OCI-LY7 (cell line): Measurements from ENCODE around the gene SERTAD4. TPM values are rescaled to one million over a fixed set of nuclear protein-coding genes. Genes with fewer than 3 reads are reported as not detected.

Source experiments
- BruUV-seq: library from RNA; stranded (reverse); fragments of 400-500 nt; replicated peaks from 2 replicates; lab custom pipeline; 2021; lab: Mats Ljungman, UMichigan
- CTCF ChIA-PET: fragments of 300-600 bp; sonication (Branson Sonifier 250); formaldehyde crosslinking; loops from one replicate; lab custom pipeline; 2022; ENCODE audit warnings: antibody characterized with exemption; ENCODE audit not compliant: unreplicated experiment; lab: Charles Lee
- POLR2A ChIA-PET: fragments of 300-600 bp; sonication (Branson Sonifier 250); formaldehyde crosslinking; loops from one replicate; lab custom pipeline; 2022; ENCODE audit warnings: antibody characterized with exemption; lab: Charles Lee
- DNase-seq: peaks from one replicate; pipeline ENCODE4 v3.0.0-alpha.2; 2015; ENCODE audit warnings: low spot score
- H2AFZ ChIP-seq: fragments of 200-600 bp; sonication (generic), shearing (Covaris generic); 2 replicates; pipeline ENCODE4 v1.6.1; 2014; ENCODE audit warnings: mild to moderate bottlenecking, antibody characterized with exemption, low read length, moderate library complexity
- H3K27ac ChIP-seq: fragments of 200-600 bp; sonication (generic); 2 replicates; pipeline ENCODE4 v1.5.1; 2014; ENCODE audit warnings: mixed run types, low read depth, mild to moderate bottlenecking, moderate library complexity, low read length, inconsistent platforms; ENCODE audit not compliant: poor library complexity, severe bottlenecking
- H3K36me3 ChIP-seq: fragments of 200-600 bp; sonication (generic); 2 replicates; pipeline ENCODE4 v1.6.1; 2014; ENCODE audit warnings: mild to moderate bottlenecking, antibody characterized with exemption, low read length, moderate library complexity, mixed read lengths; ENCODE audit not compliant: insufficient read depth
- H3K4me1 ChIP-seq: fragments of 200-600 bp; sonication (generic); 2 replicates; pipeline ENCODE4 v1.5.1; 2014; ENCODE audit warnings: mild to moderate bottlenecking, low read length; ENCODE audit not compliant: insufficient read depth, poor library complexity, severe bottlenecking
- H3K4me2 ChIP-seq: fragments of 200-600 bp; sonication (generic); 2 replicates; pipeline ENCODE4 v1.6.1; 2014; ENCODE audit warnings: mild to moderate bottlenecking, low read length
- H3K4me3 ChIP-seq: fragments of 200-600 bp; sonication (generic); 2 replicates; pipeline ENCODE4 v1.5.1; 2014; ENCODE audit warnings: mild to moderate bottlenecking, low read depth, low read length; ENCODE audit not compliant: poor library complexity, severe bottlenecking
- H3K79me2 ChIP-seq: fragments of 200-600 bp; sonication (generic); 2 replicates; pipeline ENCODE4 v1.6.1; 2016; ENCODE audit warnings: low read depth, mild to moderate bottlenecking, low read length, moderate library complexity, mixed read lengths; ENCODE audit not compliant: insufficient read depth
- H3K9me2 ChIP-seq: fragments of 200-600 bp; sonication (generic); 2 replicates; pipeline ENCODE4 v1.6.1; 2016; ENCODE audit warnings: mild to moderate bottlenecking, low read length, mixed read lengths; ENCODE audit not compliant: insufficient read depth
- H3K9me3 ChIP-seq: fragments of 200-600 bp; sonication (generic); 2 replicates; pipeline ENCODE4 v1.6.1; 2014; ENCODE audit warnings: mild to moderate bottlenecking, mixed run types, low read length, mixed read lengths
- H4K20me1 ChIP-seq: fragments of 200-600 bp; sonication (generic); 2 replicates; pipeline ENCODE4 v1.6.1; 2014; ENCODE audit warnings: mild to moderate bottlenecking, antibody characterized with exemption, low read length, moderate library complexity, mixed read lengths; ENCODE audit not compliant: insufficient read depth
- EZH2phosphoT487 ChIP-seq: fragments of 200-600 bp; sonication (generic); IDR thresholded peaks from 2 replicates; pipeline ENCODE4 v1.6.1; 2018; ENCODE audit warnings: low read depth, borderline replicate concordance, mild to moderate bottlenecking, mixed run types, antibody characterized with exemption, low read length, moderate library complexity, mixed read lengths
- intact Hi-C: fragments of 100-400 bp; cut with micrococcal nuclease; formaldehyde crosslinking; loops from one replicate; pipeline ENCODE4 v1.10.0; 2022; ENCODE audit not compliant: unreplicated experiment
- total RNA-seq, 2 experiments: library from RNA; depleted of rRNA in 1 of 2; stranded (reverse); fragments of >200 nt in 1 of 2; shearing (Covaris generic) in 1 of 2; gene quantifications; 2 replicates each; pipeline ENCODE4 v1.2.3, GENCODE V29; 2014 to 2022
- TF ChIP-seq, protein P1 (sequence below): fragments of 200-600 bp; sonication (generic); conservative IDR thresholded peaks from 2 replicates; pipeline ENCODE4 v1.5.1; 2014; ENCODE audit warnings: mild to moderate bottlenecking, antibody characterized with exemption, low read length, moderate library complexity, mixed read lengths

SERTAD4 gene
- total RNA-seq, 2 experiments from 2014 or later: not detected

DNA sequence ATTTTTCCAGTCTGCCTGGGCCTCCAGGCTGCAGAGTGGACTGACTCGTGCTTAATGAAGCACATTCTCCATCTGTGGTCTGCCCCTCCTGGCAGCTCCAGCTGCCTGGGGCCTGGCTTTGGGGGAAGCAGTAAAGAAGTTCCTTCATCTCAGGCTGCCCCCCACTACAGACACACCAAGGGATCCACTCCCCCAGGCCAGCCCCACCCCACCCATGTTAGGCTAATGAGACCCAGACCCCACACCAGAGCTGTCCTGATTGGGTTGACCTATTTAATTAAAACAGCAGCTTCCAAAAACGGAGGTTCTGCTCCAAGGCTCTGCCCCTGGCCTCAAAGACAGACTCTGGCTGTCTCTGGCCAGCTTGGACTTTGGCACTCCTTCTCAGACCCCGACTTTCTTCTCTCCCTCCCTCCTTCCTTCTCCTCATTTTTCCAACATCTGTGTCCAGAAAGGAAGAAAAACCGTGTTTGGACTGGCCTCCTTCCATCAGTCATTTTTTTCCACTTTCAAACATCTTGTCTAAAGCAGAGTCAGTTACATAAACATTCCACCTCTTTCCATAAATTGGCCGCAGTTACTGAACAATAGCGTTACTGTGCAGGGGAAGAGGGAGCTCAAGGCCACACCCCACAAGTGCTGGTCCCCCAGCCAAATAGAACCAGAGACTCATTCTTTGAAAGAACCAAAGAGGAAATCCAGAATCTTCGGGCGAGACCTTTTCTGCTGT, 29.7 kb downstream of the SERTAD4 start:
- ChIA-PET CTCF (interaction anchor here (0.6 kb wide), 1 partner anchor 49 kb away, joined by 3 read pairs; no protein-coding TSS in a partner anchor), POLR2A (interaction anchor here (0.6 kb wide), 1 partner anchor 91 kb away, joined by 3 read pairs; no protein-coding TSS in a partner anchor)
- DNase-seq: no peak
- no peaks in the 10 kb centered on the region for H3K36me3 ChIP-seq
- H3K9me2 ChIP-seq: no peaks in the 10 kb centered on the region
- H3K79me2 ChIP-seq: no peaks in the 10 kb centered on the region
- H3K4me2 ChIP-seq: no peak overlapping the region
- no peak for TF ChIP-seq EZH2phosphoT487
- TF ChIP-seq, protein P1, sequence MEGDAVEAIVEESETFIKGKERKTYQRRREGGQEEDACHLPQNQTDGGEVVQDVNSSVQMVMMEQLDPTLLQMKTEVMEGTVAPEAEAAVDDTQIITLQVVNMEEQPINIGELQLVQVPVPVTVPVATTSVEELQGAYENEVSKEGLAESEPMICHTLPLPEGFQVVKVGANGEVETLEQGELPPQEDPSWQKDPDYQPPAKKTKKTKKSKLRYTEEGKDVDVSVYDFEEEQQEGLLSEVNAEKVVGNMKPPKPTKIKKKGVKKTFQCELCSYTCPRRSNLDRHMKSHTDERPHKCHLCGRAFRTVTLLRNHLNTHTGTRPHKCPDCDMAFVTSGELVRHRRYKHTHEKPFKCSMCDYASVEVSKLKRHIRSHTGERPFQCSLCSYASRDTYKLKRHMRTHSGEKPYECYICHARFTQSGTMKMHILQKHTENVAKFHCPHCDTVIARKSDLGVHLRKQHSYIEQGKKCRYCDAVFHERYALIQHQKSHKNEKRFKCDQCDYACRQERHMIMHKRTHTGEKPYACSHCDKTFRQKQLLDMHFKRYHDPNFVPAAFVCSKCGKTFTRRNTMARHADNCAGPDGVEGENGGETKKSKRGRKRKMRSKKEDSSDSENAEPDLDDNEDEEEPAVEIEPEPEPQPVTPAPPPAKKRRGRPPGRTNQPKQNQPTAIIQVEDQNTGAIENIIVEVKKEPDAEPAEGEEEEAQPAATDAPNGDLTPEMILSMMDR: no peak
- no peaks in the 10 kb centered on the region for H3K9me3 ChIP-seq
- H3K27ac ChIP-seq: no peak overlapping the region
- no peak overlapping the region for H2AFZ ChIP-seq
- H3K4me3 ChIP-seq: no peak overlapping the region
- H3K4me1 ChIP-seq: no peaks in the 10 kb centered on the region
- H4K20me1 ChIP-seq: no peaks in the 10 kb centered on the region
- BruUV-seq: no TSS peak
- intact Hi-C loops: no loop called here

DNA sequence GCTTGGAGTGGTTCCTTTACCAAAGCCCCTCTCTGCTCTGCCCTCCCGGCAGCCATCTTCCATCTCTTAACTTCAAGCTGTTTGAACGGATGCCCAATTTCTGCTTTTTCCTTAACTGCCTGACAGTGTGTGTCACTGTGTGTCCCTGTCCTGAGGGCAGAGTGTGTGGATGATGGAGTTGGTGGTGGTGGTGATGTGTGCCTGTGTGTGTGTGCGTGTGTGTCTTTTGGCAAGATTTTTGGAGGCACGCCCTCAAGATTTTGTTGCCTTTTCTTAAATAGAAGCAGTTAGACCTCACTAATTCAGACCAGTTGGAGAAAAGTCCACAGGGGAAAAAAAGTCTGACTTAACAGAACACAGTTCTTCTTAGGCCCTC, 30.3 kb downstream of the SERTAD4 start:
- H3K9me3 ChIP-seq: no peaks in the 10 kb centered on the region

More for the DNA sequence above, 30.3 kb downstream of the SERTAD4 start:
- intact Hi-C loops: no loop called here
- Histone ChIP-seq H3K4me2 (no peak overlapping the region), H3K9me2 (no peaks in the 10 kb centered on the region), H3K27ac (no peak overlapping the region), H3K79me2 (no peaks in the 10 kb centered on the region), H4K20me1 (no peaks in the 10 kb centered on the region), H2AFZ (no peak overlapping the region), H3K4me1 (no peaks in the 10 kb centered on the region), H3K36me3 (no peaks in the 10 kb centered on the region), H3K4me3 (no peak overlapping the region)
- no peak for DNase-seq
- ChIA-PET CTCF (interaction anchor here (0.6 kb wide), 1 partner anchor 49 kb away, joined by 3 read pairs; no protein-coding TSS in a partner anchor), POLR2A (interaction anchor here (0.6 kb wide), 1 partner anchor 91 kb away, joined by 3 read pairs; no protein-coding TSS in a partner anchor)
- TF ChIP-seq, protein P1: no peak
- no peak for TF ChIP-seq EZH2phosphoT487
- BruUV-seq: no TSS peak
